ENCODE measurements around the gene SPNS2. TPM values are rescaled to one million over a fixed set of nuclear protein-coding genes. Genes with fewer than 3 reads are reported as not detected.

Gene SPNS2
- total RNA-seq, 1 donor from 2014 or later = 12.4 TPM

GRCh38 chr17:4499431-4500190, 930 bp downstream of the SPNS2 start:
- DNase-seq (ENCODE audit: missing footprints) = no peak
- intact Hi-C loops (cut with DNase I) = loop anchor here (2.0 kb wide), 1 partner anchor 37 kb away; no protein-coding TSS in a partner anchor

DNA sequence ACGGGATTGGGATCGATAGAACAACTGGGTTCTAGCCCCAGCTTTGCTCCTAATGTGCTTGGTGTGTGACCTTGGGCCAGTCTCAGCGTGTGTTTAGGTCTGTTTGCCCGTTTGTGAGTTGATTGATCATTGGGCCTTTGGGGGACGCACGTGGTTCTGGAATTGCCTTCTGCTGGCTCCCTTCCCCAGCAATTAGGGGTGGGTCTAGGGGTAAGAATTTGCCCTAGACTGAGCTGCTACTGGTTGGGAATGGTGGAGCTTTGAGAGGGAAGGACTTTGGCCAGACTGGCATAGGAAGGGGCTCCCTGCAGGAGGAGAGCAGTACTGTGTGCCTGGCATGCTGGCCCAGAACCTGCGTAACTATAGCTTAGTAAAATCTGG, 1.5 kb downstream of the SPNS2 start:
- no peak for DNase-seq (ENCODE audit: missing footprints)
- no peak for ATAC-seq
- intact Hi-C loops (cut with DNase I) = loop anchor here (2.0 kb wide), 1 partner anchor 37 kb away; no protein-coding TSS in a partner anchor

More at GRCh38 chr17:4499431-4500190, 930 bp downstream of the SPNS2 start:
- ATAC-seq = no peak

- peak; percentile 37 for DNase-seq (ENCODE audit: missing footprints)
- intact Hi-C loops (cut with DNase I) = loop anchor here (2.0 kb wide), 1 partner anchor 35 kb away; no protein-coding TSS in a partner anchor
- no peak for ATAC-seq
These were observed 2.7 kb downstream of the SPNS2 start for GRCh38 chr17:4501295-4501949.

DNA sequence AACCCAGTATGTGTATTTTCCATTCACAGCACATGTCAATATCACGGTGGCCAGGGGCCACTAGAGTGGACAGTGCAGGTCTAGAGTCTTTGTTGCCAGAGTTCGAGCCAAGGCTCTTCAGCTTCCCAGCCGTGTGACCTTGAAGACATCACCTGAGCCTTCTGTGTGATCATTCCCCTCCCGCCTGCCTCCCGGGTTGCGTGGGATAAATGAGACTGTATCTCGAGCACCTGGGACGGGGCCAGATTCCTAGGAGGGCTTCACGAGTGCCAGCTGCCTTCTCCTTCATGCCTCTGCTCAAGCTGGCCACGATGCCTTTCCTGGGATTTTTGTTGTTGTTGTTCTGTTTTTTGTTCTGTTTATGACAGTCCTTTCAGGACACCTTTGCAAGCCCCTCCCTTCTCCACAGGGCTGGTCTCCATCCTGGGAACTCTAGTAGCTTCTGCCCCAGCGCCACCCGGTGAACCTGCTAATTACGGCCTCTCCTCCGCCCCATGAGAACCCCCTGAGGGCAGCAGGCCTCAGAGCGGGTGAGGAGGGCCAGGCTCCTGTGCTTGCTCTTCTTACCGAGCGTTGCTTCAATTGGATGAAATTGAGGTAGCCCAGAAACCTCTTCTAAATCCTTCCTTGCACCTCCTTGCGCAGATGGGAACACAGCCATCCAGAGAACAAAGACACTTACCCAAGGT, 3.9 kb downstream of the SPNS2 start:
- ATAC-seq (no peak), DNase-seq (ENCODE audit: missing footprints) (peak; percentile 48)
- intact Hi-C loops (cut with DNase I) = no loop called here

DNA sequence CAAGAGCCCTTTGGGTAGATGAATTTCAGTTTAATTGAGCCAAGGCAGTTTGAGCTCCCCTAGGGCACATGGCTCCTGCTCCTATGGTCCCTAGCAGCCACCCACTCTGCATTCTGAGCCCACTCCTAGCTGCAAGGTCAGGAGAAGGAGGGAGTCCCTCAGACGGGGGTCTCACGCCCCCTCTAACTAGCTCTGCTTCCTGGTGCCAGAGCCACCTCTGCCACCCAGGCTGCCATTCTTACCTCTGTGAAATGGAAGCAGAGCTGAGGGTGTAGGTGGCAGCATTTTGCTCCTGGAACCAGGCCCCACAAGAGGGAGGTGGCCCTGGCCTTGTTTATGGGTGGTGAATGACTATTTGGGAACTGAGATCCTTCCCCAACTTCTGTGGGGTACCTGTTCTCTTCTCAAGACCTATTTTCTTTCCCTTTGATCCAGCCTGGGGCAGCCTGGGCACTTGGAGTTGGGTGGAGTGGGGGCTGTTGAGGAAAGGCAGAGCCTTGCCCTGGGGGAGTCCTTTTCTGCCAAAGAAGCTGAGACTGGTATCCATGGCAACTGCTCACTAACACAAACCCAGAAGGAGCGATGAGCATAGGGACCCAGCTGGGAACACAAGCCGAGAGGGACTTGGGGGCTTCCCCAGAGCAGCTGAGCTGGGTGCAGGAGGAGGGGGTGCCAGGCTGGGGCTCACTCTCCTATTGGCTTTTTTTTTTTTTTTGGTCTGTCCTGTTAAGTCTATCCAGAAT, 4.8 kb downstream of the SPNS2 start:
- no peak for ATAC-seq
- intact Hi-C loops (cut with DNase I) = no loop called here
- peak; percentile 14 for DNase-seq (ENCODE audit: missing footprints)

- no peak for ATAC-seq
- peak; percentile 63 for DNase-seq (ENCODE audit: missing footprints)
- intact Hi-C loops (cut with DNase I) = no loop called here
These were observed 5.5 kb downstream of the SPNS2 start for GRCh38 chr17:4504188-4504587.

- intact Hi-C loops (cut with DNase I) = no loop called here
- no peak for ATAC-seq
These were observed 6.5 kb downstream of the SPNS2 start for GRCh38 chr17:4505187-4505586.

GRCh38 chr17:4506175-4506813, 7.6 kb downstream of the SPNS2 start:
- ATAC-seq = no peak
- intact Hi-C loops (cut with DNase I) = no loop called here
- DNase-seq (ENCODE audit: missing footprints) = peak; percentile 59

More at GRCh38 chr17:4505187-4505586, 6.5 kb downstream of the SPNS2 start:
- peak; percentile 45 for DNase-seq (ENCODE audit: missing footprints)

- DNase-seq (ENCODE audit: missing footprints) = peak; percentile 78
- peak; percentile 75 for ATAC-seq
- intact Hi-C loops (cut with DNase I) = no loop called here
These were observed 8.2 kb downstream of the SPNS2 start for GRCh38 chr17:4506892-4507291.

DNA sequence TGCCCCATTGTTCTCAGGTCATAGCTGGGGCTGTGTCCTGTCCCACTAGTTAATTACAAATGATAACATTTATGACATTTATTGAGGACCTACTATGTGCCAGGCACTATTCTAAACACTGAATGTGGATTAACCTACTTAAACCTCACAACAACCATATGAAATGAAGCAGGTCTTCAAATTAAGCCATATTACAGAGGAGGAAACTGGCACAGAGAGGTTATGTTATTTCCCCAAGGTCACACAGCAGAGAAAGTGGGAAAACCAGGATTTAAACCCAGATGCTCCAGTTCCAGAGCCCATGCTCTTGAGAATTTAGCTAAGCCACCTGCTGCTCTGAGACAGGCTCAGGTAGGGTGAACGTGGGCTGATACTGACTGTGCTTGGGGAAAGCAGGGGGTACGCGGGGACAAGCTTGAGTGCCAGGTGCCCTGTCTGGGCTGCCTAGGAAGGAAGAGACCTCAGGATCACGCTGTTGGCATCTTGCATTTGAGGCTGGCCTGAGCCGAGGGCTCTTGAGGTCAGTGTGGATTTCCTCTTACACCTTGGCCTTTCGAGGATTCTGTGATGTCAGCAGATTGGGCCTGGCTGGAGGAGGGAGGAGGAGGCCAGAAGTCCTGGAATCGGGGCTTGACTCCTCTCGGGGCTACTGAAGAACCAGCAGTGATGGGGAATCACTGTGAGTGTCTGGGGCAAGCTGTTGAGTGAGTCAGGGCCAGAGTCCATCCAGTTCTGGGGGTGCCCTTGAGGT, 8.9 kb downstream of the SPNS2 start:
- intact Hi-C loops (cut with DNase I) = no loop called here
- DNase-seq (ENCODE audit: missing footprints) (peak; percentile 45), ATAC-seq (no peak)

- peak; percentile 11 for DNase-seq (ENCODE audit: missing footprints)
- intact Hi-C loops (cut with DNase I) = no loop called here
- ATAC-seq = no peak
These were observed 9.5 kb downstream of the SPNS2 start for GRCh38 chr17:4508207-4508606.

GRCh38 chr17:4509401-4509800, 10.7 kb downstream of the SPNS2 start:
- ATAC-seq (no peak), DNase-seq (ENCODE audit: missing footprints) (peak; percentile 61)
- intact Hi-C loops (cut with DNase I) = no loop called here

DNA sequence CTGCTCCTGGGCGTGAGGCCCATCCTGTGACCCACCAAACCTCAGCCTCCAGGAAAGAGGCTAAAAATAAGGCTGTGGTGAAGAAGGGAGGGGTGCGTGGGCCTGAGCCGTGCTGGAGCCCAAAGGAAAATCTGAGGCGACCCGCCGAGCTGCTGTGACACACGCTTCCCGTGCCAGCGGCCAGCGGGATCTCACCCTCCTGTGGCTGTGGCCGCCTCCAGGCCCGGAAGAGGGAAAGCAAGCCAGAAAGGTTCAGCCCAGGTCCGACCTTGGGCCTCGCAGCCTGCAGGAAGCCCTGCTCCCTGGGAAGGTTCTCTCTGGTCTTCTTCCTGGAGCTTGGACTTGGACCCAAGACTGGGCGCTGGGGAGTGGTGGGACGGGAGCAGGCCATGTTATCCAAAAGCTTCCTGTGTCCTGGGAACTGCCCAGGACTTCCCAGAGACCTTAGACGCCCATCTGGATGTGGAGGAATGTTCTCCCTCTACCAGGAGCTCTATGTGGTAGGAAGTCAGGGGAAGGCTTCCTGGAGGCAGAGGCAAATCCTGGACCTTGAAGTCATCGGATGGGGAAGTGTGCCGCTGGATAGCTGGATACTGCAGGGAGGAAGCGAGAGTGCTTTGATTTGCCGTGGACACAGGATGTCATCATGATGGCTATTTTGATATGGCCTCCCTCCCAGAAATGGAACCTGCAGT, 11.4 kb downstream of the SPNS2 start:
- no peak for ATAC-seq
- peak; percentile 58 for DNase-seq (ENCODE audit: missing footprints)
- intact Hi-C loops (cut with DNase I) = loop anchor here (2.0 kb wide), 1 partner anchor 21 kb away; no protein-coding TSS in a partner anchor

DNA sequence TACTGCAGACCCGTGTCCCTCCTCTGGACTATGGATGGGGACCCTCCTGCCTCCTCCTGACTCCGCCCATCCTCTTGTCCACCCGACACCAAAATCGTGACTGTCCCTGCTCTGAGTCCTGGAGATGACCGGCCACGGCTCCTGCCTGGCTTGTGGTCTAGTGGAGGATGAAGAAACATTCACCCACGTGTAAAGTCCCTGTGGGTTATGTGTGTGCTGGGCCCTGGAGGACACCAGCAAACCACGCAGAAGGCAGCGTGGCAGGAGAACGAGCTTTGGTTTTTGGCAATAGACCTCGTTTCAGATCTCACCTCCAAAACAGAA, 11.9 kb downstream of the SPNS2 start:
- DNase-seq (ENCODE audit: missing footprints) = peak; percentile 64
- ATAC-seq = no peak
- intact Hi-C loops (cut with DNase I) = loop anchor here (2.0 kb wide), 1 partner anchor 20 kb away; no protein-coding TSS in a partner anchor

- DNase-seq (ENCODE audit: missing footprints) (peak; percentile 22), ATAC-seq (no peak)
- intact Hi-C loops (cut with DNase I) = loop anchor here (2.0 kb wide), 1 partner anchor 19 kb away; no protein-coding TSS in a partner anchor
These were observed 12.7 kb downstream of the SPNS2 start for GRCh38 chr17:4511199-4511932.

Data from Right ventricle myocardium inferior (tissue), 1 donor.